PFSK-1 (cell line): ENCODE measurements around the gene FAM120B.

ENCODE experiments used
- FOXP2 ChIP-seq: optimal IDR thresholded peaks from 2 replicates; pipeline ENCODE3; 2011; ENCODE audit warnings: borderline replicate concordance, control low read depth, inconsistent platforms; ENCODE audit not compliant: insufficient read depth; ENCODE audit errors: extremely low read length, extremely low read depth
- POLR2AphosphoS5 ChIP-seq: IDR thresholded peaks from 2 replicates; pipeline ENCODE4 v1.6.1; 2012; ENCODE audit warnings: low read depth, mild to moderate bottlenecking, control low read depth, low read length, moderate library complexity
- SIN3A ChIP-seq: IDR thresholded peaks from 2 replicates; pipeline ENCODE4 v1.6.1; 2012; ENCODE audit warnings: mild to moderate bottlenecking, low read length, moderate library complexity, borderline replicate concordance; ENCODE audit not compliant: insufficient read depth
- TAF1 ChIP-seq: IDR thresholded peaks from 2 replicates; pipeline ENCODE4 v1.6.1; 2012; ENCODE audit warnings: low read length, control low read depth, borderline replicate concordance; ENCODE audit not compliant: insufficient read depth
- TF ChIP-seq, protein P1 (sequence below), 2 experiments: IDR thresholded peaks; 2 replicates each; pipeline versions ENCODE4 v1.6.1 to v1.8.0; 2011 to 2012; ENCODE audit warnings: low read depth in 2 of 2, low read length in 2 of 2, control low read depth in 1 of 2, inconsistent platforms in 1 of 2, mild to moderate bottlenecking in 1 of 2, moderate library complexity in 1 of 2; ENCODE audit not compliant: insufficient read depth in 1 of 2

DNA sequence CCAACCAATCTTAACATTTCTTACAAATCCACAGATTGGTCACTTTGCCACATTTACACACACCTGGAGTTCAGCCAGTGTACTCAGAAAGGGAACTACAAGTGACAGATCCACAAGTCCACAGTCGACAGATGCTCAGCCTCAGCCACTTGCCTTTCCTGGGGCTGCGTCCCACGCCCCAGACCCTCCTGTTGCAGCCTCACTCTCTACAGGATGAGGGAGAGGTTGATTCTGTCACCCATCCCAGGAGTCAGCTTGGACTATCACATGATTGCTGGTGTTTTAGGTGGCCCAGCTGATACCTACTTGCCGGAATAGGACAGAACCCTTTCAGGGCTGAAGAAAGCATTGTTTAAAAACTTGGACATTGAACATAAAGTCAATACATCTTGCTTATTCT is 108.8 kb downstream of the FAM120B start:
- TF ChIP-seq, protein P1, sequence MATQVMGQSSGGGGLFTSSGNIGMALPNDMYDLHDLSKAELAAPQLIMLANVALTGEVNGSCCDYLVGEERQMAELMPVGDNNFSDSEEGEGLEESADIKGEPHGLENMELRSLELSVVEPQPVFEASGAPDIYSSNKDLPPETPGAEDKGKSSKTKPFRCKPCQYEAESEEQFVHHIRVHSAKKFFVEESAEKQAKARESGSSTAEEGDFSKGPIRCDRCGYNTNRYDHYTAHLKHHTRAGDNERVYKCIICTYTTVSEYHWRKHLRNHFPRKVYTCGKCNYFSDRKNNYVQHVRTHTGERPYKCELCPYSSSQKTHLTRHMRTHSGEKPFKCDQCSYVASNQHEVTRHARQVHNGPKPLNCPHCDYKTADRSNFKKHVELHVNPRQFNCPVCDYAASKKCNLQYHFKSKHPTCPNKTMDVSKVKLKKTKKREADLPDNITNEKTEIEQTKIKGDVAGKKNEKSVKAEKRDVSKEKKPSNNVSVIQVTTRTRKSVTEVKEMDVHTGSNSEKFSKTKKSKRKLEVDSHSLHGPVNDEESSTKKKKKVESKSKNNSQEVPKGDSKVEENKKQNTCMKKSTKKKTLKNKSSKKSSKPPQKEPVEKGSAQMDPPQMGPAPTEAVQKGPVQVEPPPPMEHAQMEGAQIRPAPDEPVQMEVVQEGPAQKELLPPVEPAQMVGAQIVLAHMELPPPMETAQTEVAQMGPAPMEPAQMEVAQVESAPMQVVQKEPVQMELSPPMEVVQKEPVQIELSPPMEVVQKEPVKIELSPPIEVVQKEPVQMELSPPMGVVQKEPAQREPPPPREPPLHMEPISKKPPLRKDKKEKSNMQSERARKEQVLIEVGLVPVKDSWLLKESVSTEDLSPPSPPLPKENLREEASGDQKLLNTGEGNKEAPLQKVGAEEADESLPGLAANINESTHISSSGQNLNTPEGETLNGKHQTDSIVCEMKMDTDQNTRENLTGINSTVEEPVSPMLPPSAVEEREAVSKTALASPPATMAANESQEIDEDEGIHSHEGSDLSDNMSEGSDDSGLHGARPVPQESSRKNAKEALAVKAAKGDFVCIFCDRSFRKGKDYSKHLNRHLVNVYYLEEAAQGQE (IDR thresholded peaks at IDR 0.05; ENCODE audit: insufficient read depth in 1 of 2, low read depth in 2 of 2, low read length in 2 of 2): no peak
- TF ChIP-seq SIN3A (no peak), POLR2AphosphoS5 (no peak), TAF1 (no peak), FOXP2 (no peak)
